COLO668 (cell line): Measurements from ENCODE around the gene IL17B.
"Not testable (repeated sequence)": the region's sequence is repeated elsewhere in the genome, so short reads cannot be mapped to it uniquely, and the experiment has no call there.

ENCODE experiments used
- DNase-seq: peaks from one replicate; lab custom pipeline; 2025; ENCODE audit not compliant: unreplicated experiment; lab: John Stamatoyannopoulos, UW

The IL17B gene

GRCh38 chr5:149403923-149404745, 25.0 kb upstream of the IL17B start:
- no peak for DNase-seq

GRCh38 chr5:149402291-149402690, 23.2 kb upstream of the IL17B start:
- DNase-seq: no peak

- no peak for DNase-seq
Observed at GRCh38 chr5:149401051-149401450, 22.0 kb upstream of the IL17B start.

GRCh38 chr5:149400304-149400703, 21.2 kb upstream of the IL17B start:
- DNase-seq: no peak

- no peak for DNase-seq
Observed at GRCh38 chr5:149399775-149400174, 20.7 kb upstream of the IL17B start.

- not testable (repeated sequence) for DNase-seq
Observed at GRCh38 chr5:149398747-149399266, 19.7 kb upstream of the IL17B start.

GRCh38 chr5:149397530-149397929, 18.4 kb upstream of the IL17B start:
- no peak for DNase-seq

- DNase-seq: not testable (repeated sequence)
Observed at GRCh38 chr5:149394996-149395395, 15.9 kb upstream of the IL17B start.

- no peak for DNase-seq
Observed at GRCh38 chr5:149392718-149393117, 13.6 kb upstream of the IL17B start.

- no peak for DNase-seq
Observed at GRCh38 chr5:149391524-149391923, 12.4 kb upstream of the IL17B start.

- DNase-seq: not testable (repeated sequence)
Observed at GRCh38 chr5:149391076-149391475, 12.0 kb upstream of the IL17B start.

- DNase-seq: no peak
Observed at GRCh38 chr5:149389552-149390495, 10.7 kb upstream of the IL17B start.

GRCh38 chr5:149388498-149389190, 9.6 kb upstream of the IL17B start:
- no peak for DNase-seq

GRCh38 chr5:149387982-149388381, 8.9 kb upstream of the IL17B start:
- no peak for DNase-seq

GRCh38 chr5:149387081-149387631, 8.1 kb upstream of the IL17B start:
- no peak for DNase-seq

GRCh38 chr5:149386166-149386565, 7.1 kb upstream of the IL17B start:
- no peak for DNase-seq

- no peak for DNase-seq
Observed at GRCh38 chr5:149383399-149383798, 4.3 kb upstream of the IL17B start.

- no peak for DNase-seq
Observed at GRCh38 chr5:149382517-149383220, 3.6 kb upstream of the IL17B start.

- DNase-seq: peak; percentile 44
Observed at GRCh38 chr5:149381986-149382338, 2.9 kb upstream of the IL17B start.

- DNase-seq: no peak
Observed at GRCh38 chr5:149381261-149381985, 2.3 kb upstream of the IL17B start.
